Measurements from ENCODE around the gene MTX1. TPM values are rescaled to one million over a fixed set of nuclear protein-coding genes. Genes with fewer than 3 reads are reported as not detected.
A peak's percentile ranks its signal among the peaks of the same experiment; 100 is the strongest.

The MTX1 gene
- total and polyA plus RNA-seq, 4 donors: 15.8 to 43.1 (median 38.0) TPM

DNA sequence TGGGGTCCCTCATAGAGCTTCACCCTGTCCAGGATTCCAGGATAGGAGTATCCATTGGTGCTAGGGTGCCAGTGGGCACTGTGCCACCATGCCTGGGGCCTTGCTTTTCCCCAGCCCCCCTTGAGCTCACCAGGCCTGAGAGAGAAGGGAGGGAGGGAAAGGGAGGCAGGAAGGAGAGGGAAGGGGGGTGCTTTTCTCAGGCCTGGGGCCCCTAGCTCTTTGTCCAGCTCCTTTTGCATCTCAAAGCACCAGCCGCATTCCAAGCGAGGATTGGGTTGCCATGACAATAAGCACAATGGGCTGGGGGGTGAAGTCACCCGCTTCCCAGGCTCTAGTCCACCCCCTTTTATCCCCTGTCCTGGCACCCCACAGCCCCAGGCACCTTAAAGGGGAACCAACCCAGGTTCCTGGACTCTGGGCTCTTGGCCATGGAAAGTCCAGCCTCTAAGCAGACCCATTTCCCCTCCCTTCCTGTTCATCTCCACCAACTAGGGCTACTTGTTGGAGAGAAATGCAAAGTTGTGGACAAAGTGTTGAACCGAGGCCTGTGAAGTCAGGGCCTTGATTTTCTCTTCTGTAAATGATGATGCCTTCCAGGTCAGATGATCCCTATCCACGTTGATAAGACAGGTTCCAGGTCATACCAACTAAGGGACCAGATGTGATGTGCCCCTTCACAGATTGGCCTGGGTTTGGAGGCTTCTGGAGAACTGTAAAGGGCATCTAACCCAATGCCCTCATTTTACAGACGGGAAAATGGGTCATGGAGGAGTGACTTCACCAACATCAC lies 12.2 kb upstream of the MTX1 start:
- DNase-seq (ENCODE audit: low read depth in 4 of 6, low spot score in 6 of 6): peak in 3 of 6 donors; percentile 80 to 95 (median 92)
- H3K9me3 ChIP-seq (ENCODE audit: control insufficient read depth, insufficient read depth, low read length): no peaks in the 10 kb centered on the region
- peaks cover 54% of the 10 kb centered on the region for H3K4me1 ChIP-seq (ENCODE audit: control insufficient read depth, insufficient read depth, low read length)
- H3K27ac ChIP-seq (ENCODE audit: low read depth, low read length): peak overlapping the region; percentile 97
- 33% methylated on average over 2 of the region's 6 CpGs for WGBS (ENCODE audit: insufficient coverage)
- peaks cover 44% of the 10 kb centered on the region for H3K36me3 ChIP-seq (ENCODE audit: control insufficient read depth, insufficient read depth, low read length)
- H3K27me3 ChIP-seq (ENCODE audit: control insufficient read depth, insufficient read depth, low read length): no peaks in the 10 kb centered on the region
- peak overlapping the region; percentile 51 for H3K4me3 ChIP-seq (ENCODE audit: low read depth, low read length)

DNA sequence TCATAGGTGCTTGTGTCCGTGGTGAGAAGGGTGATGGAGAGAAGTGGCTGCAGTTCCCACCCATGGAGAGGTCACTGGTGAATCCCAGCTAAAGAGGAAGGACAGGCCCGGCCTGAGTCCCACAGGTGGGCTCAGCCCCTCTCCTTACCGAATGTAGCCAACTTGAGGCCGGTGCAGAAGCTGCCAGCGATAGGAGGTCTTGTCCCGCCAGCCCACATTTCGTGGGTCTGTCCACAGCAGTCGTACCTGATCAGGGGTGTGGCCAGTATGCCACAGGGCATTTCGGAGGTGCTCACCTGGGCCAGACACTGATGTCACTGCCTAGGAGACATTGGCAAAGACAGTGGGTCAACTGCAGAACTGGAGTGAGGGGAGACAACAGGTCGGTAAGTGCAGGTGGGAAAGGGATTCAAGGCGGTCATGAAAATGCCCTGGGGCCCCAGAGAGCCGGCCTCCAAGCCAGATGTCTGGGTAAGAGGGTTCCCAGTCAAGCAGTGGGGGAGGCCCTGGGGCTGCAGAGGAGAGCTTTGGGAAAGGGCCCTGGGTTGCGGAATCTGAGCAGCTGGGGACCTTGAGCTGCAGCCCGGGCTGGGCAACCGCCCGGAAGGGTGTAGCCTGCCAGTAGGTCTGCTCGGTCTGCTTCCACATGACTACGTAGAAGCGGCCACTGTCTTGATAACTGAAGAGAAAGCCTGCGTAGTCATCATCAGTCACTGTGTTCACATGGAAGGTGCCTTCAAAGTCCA lies 11.4 kb upstream of the MTX1 start:
- peak in 1 of 6 donors; percentile 52 for DNase-seq (ENCODE audit: low read depth in 4 of 6, low spot score in 6 of 6)
- H3K36me3 ChIP-seq (ENCODE audit: control insufficient read depth, insufficient read depth, low read length): peaks cover 52% of the 10 kb centered on the region
- WGBS (ENCODE audit: insufficient coverage): 35% methylated on average over 19 of the region's 20 CpGs
- no peaks in the 10 kb centered on the region for H3K9me3 ChIP-seq (ENCODE audit: control insufficient read depth, insufficient read depth, low read length)
- H3K27ac ChIP-seq (ENCODE audit: low read depth, low read length): peak overlapping the region; percentile 97
- H3K4me3 ChIP-seq (ENCODE audit: low read depth, low read length): peak overlapping the region; percentile 51
- H3K4me1 ChIP-seq (ENCODE audit: control insufficient read depth, insufficient read depth, low read length): peaks cover 56% of the 10 kb centered on the region
- H3K27me3 ChIP-seq (ENCODE audit: control insufficient read depth, insufficient read depth, low read length): no peaks in the 10 kb centered on the region

- no peak overlapping the region for H3K27ac ChIP-seq (ENCODE audit: low read depth, low read length)
Measured at GRCh38 chr1:155197901-155198546, 10.5 kb upstream of the MTX1 start.

DNA sequence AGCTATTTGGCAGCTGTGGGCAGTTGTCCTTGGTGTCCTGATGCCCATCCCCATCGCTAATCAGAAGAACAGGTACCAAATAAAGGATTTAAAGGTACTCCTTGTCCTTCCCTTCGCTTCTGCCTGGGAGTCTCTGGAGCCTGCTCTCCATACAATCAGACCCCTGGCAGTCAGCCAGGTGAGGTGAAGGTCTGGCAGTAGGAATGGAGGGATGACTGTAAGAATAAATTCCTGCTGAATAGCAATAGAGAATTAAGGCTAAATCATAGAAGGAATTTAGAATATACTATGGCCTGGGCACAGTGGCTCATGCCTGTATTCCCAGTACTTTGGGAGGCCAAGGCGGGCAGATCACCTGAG lies 10.0 kb upstream of the MTX1 start:
- no peak overlapping the region for H3K27ac ChIP-seq (ENCODE audit: low read depth, low read length)
- H3K4me3 ChIP-seq (ENCODE audit: low read depth, low read length): no peak overlapping the region
- H3K27me3 ChIP-seq (ENCODE audit: control insufficient read depth, insufficient read depth, low read length): no peaks in the 10 kb centered on the region
- H3K36me3 ChIP-seq (ENCODE audit: control insufficient read depth, insufficient read depth, low read length): peaks cover 66% of the 10 kb centered on the region
- H3K9me3 ChIP-seq (ENCODE audit: control insufficient read depth, insufficient read depth, low read length): no peaks in the 10 kb centered on the region
- 100% methylated on average over 2 of the region's 3 CpGs for WGBS (ENCODE audit: insufficient coverage)
- H3K4me1 ChIP-seq (ENCODE audit: control insufficient read depth, insufficient read depth, low read length): peaks cover 44% of the 10 kb centered on the region
- DNase-seq (ENCODE audit: low read depth in 4 of 6, low spot score in 6 of 6): peak in 1 of 6 donors; percentile 20

More at GRCh38 chr1:155197901-155198546, 10.5 kb upstream of the MTX1 start:
- no peaks in the 10 kb centered on the region for H3K27me3 ChIP-seq (ENCODE audit: control insufficient read depth, insufficient read depth, low read length)
- DNase-seq (ENCODE audit: low read depth in 4 of 6, low spot score in 6 of 6): no peak
- H3K36me3 ChIP-seq (ENCODE audit: control insufficient read depth, insufficient read depth, low read length): peaks cover 61% of the 10 kb centered on the region
- peaks cover 49% of the 10 kb centered on the region for H3K4me1 ChIP-seq (ENCODE audit: control insufficient read depth, insufficient read depth, low read length)
- WGBS (ENCODE audit: insufficient coverage): 82% methylated on average over 14 of the region's 15 CpGs
- H3K9me3 ChIP-seq (ENCODE audit: control insufficient read depth, insufficient read depth, low read length): no peaks in the 10 kb centered on the region
- peak overlapping the region; percentile 51 for H3K4me3 ChIP-seq (ENCODE audit: low read depth, low read length)

GRCh38 chr1:155199792-155200191 lies 8.7 kb upstream of the MTX1 start:
- H3K9me3 ChIP-seq (ENCODE audit: control insufficient read depth, insufficient read depth, low read length): no peaks in the 10 kb centered on the region
- no peaks in the 10 kb centered on the region for H3K27me3 ChIP-seq (ENCODE audit: control insufficient read depth, insufficient read depth, low read length)
- H3K4me1 ChIP-seq (ENCODE audit: control insufficient read depth, insufficient read depth, low read length): peaks cover 34% of the 10 kb centered on the region
- no peak overlapping the region for H3K4me3 ChIP-seq (ENCODE audit: low read depth, low read length)
- peaks cover 76% of the 10 kb centered on the region for H3K36me3 ChIP-seq (ENCODE audit: control insufficient read depth, insufficient read depth, low read length)
- DNase-seq (ENCODE audit: low read depth in 4 of 6, low spot score in 6 of 6): no peak
- H3K27ac ChIP-seq (ENCODE audit: low read depth, low read length): no peak overlapping the region
- 75% methylated on average over 2 of the region's 4 CpGs for WGBS (ENCODE audit: insufficient coverage)

- H3K36me3 ChIP-seq (ENCODE audit: control insufficient read depth, insufficient read depth, low read length): peaks cover 80% of the 10 kb centered on the region
Measured at GRCh38 chr1:155200920-155201319, 7.6 kb upstream of the MTX1 start.

DNA sequence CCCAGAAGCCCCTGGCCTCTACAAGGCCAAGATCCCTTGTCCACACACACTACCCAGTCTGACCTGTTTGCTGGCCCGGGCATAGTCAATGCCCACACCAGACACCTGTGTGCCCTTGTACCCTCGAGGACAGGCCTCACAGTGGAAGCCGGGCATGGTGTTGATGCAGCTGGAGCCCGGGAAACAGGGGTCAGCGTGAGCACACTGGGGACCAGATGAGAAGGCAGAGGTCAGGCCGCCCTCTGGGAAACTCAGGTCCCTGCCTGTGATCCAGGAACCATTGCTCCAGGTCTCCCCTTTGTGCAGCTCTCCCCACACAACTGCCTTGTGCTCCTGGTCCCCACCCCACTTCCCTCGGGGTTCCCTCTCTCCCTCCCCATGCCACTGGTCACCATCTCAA lies 6.3 kb upstream of the MTX1 start:
- WGBS (ENCODE audit: insufficient coverage): 86% methylated on average over 7 of the region's 7 CpGs
- Histone ChIP-seq H3K27ac (ENCODE audit: low read depth, low read length) (no peak overlapping the region), H3K36me3 (ENCODE audit: control insufficient read depth, insufficient read depth, low read length) (peaks cover 68% of the 10 kb centered on the region)

More at GRCh38 chr1:155200920-155201319, 7.6 kb upstream of the MTX1 start:
- no peak for DNase-seq (ENCODE audit: low read depth in 4 of 6, low spot score in 6 of 6)
- H3K27me3 ChIP-seq (ENCODE audit: control insufficient read depth, insufficient read depth, low read length): no peaks in the 10 kb centered on the region
- no peak overlapping the region for H3K4me3 ChIP-seq (ENCODE audit: low read depth, low read length)
- WGBS (ENCODE audit: insufficient coverage): 85% methylated on average over 5 of the region's 5 CpGs
- H3K9me3 ChIP-seq (ENCODE audit: control insufficient read depth, insufficient read depth, low read length): no peaks in the 10 kb centered on the region
- H3K27ac ChIP-seq (ENCODE audit: low read depth, low read length): no peak overlapping the region
- H3K4me1 ChIP-seq (ENCODE audit: control insufficient read depth, insufficient read depth, low read length): peaks cover 32% of the 10 kb centered on the region

GRCh38 chr1:155202731-155203515 lies 5.6 kb upstream of the MTX1 start:
- H3K4me1 ChIP-seq (ENCODE audit: control insufficient read depth, insufficient read depth, low read length): peaks cover 34% of the 10 kb centered on the region
- no peak overlapping the region for H3K27ac ChIP-seq (ENCODE audit: low read depth, low read length)
- H3K9me3 ChIP-seq (ENCODE audit: control insufficient read depth, insufficient read depth, low read length): no peaks in the 10 kb centered on the region
- H3K36me3 ChIP-seq (ENCODE audit: control insufficient read depth, insufficient read depth, low read length): peaks cover 61% of the 10 kb centered on the region
- DNase-seq (ENCODE audit: low read depth in 4 of 6, low spot score in 6 of 6): no peak
- no peaks in the 10 kb centered on the region for H3K27me3 ChIP-seq (ENCODE audit: control insufficient read depth, insufficient read depth, low read length)
- no peak overlapping the region for H3K4me3 ChIP-seq (ENCODE audit: low read depth, low read length)
- WGBS (ENCODE audit: insufficient coverage): 89% methylated on average over 17 of the region's 19 CpGs

More for the DNA sequence above, 6.3 kb upstream of the MTX1 start:
- Histone ChIP-seq H3K27me3 (ENCODE audit: control insufficient read depth, insufficient read depth, low read length) (no peaks in the 10 kb centered on the region), H3K4me1 (ENCODE audit: control insufficient read depth, insufficient read depth, low read length) (peaks cover 34% of the 10 kb centered on the region), H3K9me3 (ENCODE audit: control insufficient read depth, insufficient read depth, low read length) (no peaks in the 10 kb centered on the region), H3K4me3 (ENCODE audit: low read depth, low read length) (no peak overlapping the region)
- DNase-seq (ENCODE audit: low read depth in 4 of 6, low spot score in 6 of 6): peak in 1 of 6 donors; percentile 3

GRCh38 chr1:155205035-155205434 lies 3.5 kb upstream of the MTX1 start:
- H3K36me3 ChIP-seq (ENCODE audit: control insufficient read depth, insufficient read depth, low read length): peaks cover 47% of the 10 kb centered on the region
- H3K4me3 ChIP-seq (ENCODE audit: low read depth, low read length): no peak overlapping the region
- H3K27ac ChIP-seq (ENCODE audit: low read depth, low read length): no peak overlapping the region
- WGBS (ENCODE audit: insufficient coverage): 88% methylated on average over 11 of the region's 14 CpGs
- H3K4me1 ChIP-seq (ENCODE audit: control insufficient read depth, insufficient read depth, low read length): peaks cover 42% of the 10 kb centered on the region
- H3K9me3 ChIP-seq (ENCODE audit: control insufficient read depth, insufficient read depth, low read length): no peaks in the 10 kb centered on the region
- no peak for DNase-seq (ENCODE audit: low read depth in 4 of 6, low spot score in 6 of 6)
- H3K27me3 ChIP-seq (ENCODE audit: control insufficient read depth, insufficient read depth, low read length): no peaks in the 10 kb centered on the region
